ENCODE data around the gene KIF1A.
"Not testable (repeated sequence)": the region's sequence is repeated elsewhere in the genome, so short reads cannot be mapped to it uniquely, and the experiment has no call there.

The KIF1A gene

DNA sequence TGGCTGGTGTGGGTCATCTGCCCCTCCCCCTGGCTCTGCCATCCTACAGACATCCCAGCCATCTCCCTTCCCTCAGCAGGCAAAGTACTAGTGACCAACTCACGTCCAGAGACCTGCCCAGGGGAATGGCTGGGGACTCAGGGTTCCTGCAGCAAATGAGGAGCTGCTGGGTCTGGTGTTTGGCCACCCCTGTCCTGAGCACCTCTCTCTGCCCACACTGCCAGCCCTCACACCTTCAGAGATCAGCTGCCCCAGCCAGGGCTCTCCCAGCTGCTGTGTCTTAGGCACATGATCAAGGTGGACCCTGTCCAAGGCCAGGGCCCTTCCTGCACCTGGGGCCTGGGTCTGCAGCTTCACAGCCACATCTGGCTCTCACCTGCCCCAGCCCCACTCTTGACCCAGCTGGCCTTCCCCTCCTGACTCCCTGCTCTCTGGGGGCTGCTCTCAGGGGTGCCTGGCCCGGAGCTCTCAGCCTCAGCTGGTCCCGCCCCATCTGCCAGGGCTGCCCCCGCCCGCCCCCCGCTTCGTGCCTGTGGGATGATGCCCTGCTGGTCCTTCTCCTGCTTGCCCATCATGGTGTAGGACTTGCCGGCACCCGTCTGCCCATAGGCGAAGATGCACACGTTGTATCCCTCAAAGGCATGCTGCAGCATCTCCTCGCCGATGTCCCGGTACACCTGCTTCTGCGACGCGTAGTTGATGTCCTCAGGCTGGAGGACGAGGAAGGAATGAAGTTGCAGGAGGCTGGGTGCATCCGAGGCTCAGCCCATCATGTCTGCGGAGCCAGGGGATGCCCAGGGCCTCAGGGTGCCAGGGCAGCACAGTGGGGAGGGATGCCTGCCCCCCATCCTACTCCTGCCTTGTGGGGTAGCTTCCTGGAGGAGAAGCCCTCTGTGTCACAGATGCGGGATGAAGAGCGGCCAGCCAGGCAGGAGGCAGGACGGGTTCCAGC, 32.2 kb downstream of the KIF1A start:
- DNase-seq (ENCODE audit: low read depth in 3 of 3): no peak

DNA sequence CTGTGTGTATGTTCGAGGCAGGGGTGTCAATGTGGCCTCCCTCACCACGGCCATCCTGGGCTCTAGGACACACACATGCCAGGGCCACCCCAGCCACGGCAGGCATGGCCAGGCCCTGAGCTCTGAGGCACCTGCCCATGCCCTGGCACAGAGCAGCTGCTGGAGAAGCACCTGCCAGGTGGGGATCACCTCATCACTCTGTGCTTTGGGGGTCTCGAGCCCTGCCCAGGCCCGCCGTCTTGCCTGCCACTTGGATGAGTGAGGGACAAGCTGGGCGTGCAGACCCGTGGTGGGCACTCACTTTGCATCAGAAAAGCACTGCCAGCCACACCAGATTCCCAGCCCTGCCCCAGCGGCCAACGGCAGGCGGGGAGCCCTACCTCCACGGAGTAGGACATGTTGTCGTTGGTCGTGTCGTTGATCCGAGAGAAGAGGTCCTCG, 33.1 kb downstream of the KIF1A start:
- DNase-seq (ENCODE audit: low read depth in 3 of 3): no peak

DNA sequence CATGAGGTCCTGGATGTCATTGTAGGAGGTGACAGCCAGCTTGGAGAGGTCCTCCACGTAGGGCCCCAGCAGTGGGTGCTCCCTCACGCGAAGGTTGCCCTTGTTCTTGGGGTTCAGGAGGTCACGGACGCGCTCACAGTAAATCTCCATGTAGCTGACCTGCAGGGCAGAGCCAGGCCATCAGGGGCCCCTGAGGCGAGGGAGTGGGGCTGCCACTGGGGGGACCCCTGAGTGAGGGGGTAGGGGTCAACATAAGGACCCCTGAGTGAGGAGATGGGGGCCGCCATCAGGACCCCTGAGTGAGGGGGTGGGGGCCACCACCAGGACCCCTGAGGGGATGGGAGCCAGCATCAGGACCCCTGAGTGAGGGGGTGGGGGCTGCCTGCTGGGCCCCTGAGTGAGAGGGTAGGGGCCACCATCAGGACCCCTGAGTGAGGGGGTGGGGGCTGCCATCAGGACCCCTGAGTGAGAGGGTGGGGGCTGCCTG, 33.6 kb downstream of the KIF1A start:
- DNase-seq (ENCODE audit: low read depth in 3 of 3): no peak

DNA sequence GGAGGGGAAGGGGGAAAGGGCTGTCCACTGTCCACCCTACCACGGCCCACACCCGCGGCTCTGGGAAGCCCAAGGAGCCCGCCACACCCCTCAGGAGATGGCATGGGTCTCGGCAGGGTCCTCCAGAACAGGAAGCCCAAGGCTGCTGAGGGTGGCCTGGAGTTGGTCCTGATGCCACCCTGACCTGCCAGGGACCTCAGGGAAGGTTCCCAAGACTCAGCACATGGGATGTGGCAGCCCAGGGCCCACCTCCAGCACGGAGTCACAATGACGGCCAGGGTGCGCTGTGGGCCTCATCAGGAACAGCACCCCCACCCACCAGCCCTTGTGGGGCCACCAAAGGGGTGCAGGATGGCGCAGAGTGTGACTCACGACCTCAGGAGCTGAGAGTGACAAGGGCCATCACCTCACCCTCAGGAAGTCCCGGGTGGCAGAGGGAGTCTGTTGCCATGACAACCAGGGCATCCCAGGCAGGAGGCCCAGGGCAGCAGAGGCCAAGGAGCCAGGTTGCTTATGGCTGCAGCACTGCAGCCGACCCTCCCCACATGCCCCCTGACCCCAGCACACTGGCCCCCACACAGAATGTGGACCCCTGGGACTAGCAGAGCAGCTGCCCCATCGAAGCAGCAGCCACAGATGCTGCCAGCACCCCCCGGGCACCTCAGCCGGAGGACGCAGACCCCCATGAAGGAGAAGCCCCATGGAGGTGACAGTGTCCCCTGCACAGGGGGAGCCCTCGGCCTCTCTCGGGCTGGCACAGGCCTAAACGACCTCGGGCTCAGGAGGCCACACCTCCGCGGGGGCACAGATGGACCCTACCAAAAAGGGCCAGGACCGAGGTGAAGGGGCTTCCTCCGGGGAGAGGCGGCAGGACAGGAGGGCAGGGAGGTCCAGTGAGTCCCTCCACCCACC, 34.3 kb downstream of the KIF1A start:
- no peak for DNase-seq (ENCODE audit: low read depth in 3 of 3)

DNA sequence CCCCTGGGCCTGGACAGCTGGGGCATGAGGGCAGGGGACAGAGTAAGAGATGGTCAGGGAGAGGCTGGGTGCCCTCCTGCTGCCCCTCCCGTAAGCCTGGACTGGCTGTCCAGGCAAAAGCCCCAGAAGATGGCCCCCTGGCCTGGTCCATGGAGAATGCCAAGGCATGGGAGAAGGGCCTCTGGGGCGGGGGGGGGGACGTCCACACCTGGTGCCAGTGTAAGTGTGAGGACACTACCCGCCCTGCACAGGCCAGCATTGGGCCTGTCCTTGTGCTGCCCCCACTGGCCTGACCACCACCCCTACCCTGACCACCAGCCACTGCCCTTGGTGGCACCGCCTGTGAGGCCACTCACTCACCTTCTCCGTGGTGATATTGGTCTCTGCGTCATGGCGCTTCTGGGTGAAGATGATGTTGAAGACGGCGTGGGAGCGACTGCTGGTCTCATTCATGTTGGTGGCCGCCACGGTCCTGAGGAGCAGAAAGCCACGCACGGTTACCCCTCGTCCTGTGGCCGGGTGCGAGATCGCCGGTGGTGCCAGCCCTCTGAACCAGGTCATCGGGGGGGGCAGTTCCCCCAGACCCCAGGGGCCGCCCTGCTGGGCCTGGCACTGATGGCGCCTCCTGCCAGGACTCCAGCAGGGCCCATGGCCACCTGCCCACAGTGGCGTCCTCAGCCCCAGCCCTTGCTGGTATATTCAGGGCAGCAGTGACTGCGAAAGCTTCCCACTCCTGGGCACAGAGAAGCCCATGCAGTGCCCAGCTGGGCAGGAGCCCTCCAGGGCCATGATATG, 35.2 kb downstream of the KIF1A start:
- DNase-seq (ENCODE audit: low read depth in 3 of 3): no peak

DNA sequence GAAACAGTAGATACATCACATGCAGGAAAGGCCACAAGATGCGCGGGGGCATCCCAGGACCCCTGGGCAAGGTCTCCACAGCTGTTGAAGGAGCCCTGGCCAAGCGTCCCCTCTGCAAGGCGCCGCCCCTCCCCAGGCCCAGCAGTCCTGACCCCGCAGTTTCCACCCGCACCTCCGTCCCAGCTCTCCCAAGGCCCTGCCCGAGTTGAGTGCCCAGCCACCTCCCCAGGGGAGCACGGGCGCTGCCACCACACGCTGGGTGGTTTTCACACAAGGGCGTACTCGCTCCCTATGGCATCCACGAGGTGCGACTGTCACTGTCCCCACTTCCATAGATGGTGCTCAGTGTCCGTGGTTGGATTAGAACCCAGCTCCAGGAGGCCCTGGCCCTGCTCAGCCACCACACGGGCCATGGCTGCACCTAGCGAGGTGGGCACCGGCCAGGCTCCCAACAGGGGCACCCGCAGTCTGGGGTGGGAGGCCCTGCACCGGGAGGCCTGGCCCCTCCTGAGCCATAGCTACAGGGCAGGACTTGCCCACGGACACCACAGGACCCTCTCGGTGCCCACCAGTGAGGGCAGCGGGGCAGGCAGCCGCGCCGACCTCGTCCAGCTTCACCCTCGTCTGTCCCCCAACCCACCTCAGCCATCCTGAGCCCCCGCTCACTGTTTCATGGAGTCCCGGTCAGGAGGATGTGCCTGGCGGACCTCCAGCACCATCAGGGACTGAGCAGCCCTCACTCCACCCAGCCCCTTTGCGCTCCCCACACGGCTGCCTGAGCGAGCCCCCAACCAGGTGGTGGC, 36.0 kb downstream of the KIF1A start:
- DNase-seq (ENCODE audit: low read depth in 3 of 3): no peak

DNA sequence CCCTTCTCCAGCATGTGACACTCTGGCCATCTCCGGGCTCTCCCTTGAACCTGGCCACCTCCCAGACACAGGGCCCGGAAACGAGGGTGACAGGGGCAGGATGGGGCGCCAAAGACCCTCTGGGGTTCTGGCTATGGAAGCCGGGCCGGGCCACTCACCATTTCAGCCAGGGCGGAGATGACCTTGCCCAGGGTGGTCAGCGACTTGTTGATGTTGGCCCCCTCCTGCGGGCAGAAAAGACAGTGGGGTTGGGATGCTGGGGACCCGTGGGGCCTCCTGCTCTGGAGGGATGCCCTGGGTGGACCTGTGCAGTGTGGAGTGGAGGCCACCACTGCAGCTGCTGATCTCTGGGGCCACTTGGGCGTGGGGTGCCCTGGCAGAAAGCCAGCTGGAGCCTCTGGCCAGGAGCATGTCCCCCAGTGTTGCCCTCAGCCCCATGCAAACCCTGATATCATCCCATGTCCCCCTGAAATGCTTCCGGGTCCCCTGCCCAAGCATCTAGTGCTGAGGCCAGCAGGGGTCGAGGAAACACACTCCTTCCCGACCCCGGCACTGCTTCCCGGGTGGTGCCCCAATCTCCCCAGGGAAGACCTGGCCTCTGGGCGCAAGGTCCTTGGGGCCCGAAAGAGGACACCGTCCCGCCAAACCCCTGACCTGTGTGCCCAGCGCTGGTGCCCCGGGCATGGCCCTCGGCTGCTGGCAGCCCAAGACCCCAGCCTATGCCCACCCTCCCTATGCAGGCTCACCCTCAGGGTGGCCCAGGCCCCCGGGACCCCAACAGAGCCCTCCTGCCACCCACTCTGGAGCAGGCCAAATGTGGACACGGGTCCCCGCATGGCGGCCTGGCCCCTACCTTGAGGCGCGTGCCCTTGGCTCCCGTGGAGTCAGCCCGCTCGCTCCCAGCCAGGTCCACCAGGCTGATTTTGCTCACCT, 36.9 kb downstream of the KIF1A start:
- DNase-seq (ENCODE audit: low read depth in 3 of 3): no peak

DNA sequence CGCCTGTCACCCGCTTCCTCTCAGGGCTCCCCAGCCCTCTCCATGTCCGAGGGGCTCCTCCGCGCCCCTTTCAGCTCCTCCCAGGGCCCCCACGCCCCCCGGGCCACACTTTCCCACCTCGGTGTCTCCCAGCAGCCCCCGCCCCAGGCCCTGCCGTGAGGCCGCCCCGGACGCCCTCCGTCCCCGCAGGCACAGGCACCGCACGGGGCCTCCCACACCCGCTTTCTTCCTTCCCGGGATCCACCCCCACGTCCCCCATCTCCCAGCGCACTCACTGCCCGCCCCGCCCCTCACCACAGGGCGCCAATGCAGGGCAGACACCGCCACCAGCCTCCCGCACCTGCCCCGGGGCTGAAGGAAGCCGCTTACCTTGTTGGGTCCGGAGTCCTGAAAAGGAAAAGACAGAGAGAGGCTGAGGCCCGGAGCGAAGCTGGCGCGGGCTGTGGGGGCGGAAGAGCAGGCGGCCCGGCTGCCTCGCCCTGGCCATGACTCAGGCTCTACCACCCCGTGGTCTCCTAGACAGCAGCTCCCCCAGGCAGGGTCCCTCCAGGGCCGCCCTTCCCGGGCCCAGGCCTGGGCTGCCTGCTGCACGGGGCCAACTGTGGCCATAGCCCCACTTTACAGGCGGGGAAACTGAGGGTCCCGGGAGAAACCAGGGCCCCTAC, 37.7 kb downstream of the KIF1A start:
- no peak for DNase-seq (ENCODE audit: low read depth in 3 of 3)

DNA sequence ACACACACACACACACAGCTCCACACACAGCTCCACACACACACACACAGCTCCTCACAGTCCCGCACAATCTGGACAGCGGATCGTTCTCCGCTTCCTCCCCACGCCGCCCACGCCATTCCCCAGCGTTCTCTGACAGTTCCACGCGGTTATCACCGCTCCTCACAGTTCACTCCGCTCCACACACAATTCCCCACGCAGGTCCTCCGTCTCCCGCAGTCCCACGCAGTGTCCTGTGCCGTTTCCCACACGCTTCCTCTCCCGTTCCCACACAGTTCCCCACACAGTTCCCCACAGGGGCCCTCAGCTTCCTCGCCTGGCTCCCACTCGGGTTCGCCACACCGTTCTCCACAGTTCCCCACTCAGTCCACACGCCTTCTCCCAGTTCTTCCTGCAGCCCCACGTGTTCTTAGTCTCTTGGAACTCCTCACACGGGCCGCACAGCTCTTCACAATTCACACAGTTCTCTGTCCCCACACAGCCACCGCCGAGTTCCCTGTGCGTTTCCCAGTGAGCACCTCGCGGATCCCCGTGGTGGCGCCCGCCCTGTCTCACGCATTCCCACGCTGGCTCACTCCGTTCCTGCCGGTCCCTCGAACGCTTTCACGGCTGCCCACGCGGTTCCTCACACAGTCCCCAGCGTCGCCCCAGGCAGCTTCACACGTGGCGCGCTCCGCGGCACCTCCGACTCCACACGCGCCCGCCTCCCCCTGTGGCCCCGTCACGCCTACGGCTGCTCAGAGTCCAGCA, 38.4 kb downstream of the KIF1A start:
- no peak for DNase-seq (ENCODE audit: low read depth in 3 of 3)

DNA sequence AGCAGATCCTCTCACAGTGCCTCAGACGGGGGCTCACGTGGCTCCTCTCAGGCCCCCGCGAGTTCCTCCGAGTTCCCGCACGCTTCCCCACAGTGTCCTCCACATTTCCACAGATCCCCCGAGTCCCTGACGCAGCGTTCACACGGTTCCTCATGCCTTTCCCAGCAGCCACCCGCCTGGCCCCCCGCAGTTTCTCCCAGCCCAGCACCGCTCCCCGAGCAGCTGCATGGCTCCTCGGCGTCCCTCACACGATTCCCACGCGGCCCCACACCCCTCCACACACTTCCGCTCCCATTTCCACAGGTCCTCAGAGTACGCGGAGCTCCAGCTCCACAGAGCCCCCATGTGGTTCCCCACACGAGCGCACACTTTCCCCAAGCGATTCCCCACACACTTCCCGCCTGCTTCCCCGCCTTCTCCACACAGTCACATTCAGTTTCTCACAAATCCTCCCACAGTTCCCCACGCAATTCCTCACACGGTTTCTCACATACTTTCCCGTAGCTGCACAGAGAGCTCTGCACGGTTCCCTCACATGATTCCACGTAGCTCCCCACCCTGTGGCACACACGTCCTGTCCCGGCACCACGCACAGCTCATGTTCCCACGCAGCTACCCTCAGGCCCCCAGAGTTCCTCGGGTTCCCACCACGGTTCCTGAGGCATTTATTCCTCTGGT, 39.9 kb downstream of the KIF1A start:
- DNase-seq (ENCODE audit: low read depth in 3 of 3): no peak

DNA sequence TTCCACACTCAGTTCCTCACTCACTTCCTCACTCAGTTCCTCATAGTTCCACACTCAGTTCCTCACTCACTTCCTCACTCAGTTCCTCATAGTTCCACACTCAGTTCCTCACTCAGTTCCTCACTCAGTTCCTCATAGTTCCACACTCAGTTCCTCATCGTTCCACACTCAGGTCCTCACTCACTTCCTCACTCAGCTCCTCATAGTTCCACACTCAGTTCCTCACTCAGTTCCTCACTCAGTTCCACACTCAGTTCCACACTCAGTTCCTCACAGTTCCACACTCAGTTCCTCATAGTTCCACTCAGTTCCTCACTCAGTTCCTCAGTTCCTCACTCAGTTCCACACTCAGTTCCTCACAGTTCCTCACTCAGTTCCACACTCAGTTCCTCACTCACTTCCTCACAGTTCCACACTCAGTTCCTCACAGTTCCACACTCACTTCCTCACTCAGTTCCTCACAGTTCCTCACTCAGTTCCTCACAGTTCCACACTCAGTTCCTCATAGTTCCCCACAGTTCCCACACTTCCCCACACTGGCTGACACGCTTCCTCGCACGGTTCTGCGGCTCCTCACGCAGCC, 40.7 kb downstream of the KIF1A start:
- DNase-seq (ENCODE audit: low read depth in 3 of 3): not testable (repeated sequence)

DNA sequence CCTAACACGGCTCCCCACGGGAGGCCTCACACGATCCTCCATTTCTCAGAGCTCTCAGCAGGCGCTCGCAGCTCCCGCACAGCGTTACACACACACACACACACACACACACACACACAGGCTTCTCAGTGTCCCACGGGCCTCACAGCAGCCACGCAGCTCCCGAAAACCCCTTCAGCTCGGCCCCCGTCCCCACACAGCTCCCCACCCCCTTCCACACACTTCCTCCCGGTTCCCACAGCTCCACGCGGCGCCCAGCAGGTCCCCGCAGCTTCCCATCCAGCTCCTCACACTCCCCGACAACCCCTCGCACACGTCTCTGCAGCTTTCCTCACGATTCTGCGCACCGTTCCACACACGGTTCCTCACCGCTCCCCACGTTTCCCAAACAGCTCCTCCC, 41.6 kb downstream of the KIF1A start:
- no peak for DNase-seq (ENCODE audit: low read depth in 3 of 3)

DNA sequence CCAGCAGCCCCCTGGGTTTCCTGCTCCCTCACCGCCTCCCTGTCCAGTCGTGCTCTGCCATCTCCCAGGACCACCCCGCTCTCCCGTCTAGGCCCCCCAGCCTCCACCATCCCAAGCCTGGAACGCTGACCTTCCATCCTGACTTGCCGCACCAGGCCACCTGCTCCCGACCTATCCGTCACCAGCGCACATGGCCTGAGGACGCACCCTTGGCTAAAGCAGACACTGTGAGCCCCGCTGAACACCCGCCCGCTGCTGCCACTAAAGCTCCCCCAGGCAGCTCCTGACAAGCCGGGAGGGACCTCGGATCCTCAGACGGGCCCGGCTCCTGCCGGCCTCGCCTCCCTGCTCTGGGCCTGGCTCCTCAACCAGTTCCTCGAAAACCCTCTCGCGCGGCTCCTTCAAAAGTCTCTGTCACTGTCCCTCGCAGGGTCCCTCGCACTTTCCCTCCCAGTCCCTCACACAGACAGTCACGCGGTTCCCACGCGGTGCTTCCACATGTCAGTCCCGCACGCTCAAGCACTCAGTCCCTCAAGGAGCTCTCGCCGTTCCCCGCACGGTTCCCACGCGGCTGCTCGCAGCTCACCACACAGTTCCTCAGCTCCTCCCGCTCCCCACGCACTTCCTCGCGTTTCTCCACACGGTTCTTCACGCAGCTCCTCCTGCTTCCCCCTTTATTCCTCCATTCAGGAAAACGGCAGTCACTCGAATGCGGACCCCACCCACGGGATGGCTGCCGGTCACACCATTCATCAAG, 42.4 kb downstream of the KIF1A start:
- no peak for DNase-seq (ENCODE audit: low read depth in 3 of 3)

DNA sequence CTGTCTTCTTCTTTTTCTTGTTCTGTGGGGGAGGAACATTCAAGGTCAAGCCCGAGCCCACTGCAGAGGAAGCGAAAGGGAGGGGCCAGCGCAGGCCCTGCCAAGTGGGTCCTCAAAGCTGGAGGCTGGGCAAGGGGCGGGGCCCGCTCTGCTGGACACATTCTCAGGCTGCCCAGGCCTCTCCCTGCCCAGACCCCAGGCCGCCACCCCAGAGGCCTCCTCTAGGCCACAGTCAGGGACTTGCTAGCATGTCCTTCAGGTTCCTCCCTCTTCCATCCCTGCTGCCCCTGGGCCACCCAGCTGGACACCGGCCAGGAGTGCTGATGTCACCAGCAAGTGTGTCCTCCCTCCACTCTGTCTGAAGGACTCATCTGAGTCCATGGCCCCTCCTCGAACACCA, 44.1 kb downstream of the KIF1A start:
- no peak for DNase-seq (ENCODE audit: low read depth in 3 of 3)

DNA sequence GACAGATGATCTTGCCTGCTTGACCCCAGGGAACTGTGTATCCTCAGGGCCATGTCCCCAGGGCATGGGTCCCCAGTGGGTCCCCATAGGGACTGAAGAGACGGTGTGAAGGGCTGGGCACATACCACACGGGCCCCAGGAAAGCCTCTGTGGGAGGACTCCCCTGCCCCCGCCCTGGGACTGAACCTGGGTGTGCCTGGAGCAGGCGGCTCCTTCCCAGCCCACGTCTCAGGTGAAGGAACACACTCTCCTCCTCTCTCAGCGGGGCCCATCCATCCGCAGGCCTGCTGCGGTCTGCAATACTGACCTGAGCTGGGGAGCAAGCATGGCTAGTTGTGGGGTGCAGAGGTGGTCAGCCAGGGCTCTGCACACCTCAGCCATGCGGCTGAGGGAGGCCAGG, 45.2 kb downstream of the KIF1A start:
- DNase-seq (ENCODE audit: low read depth in 3 of 3): no peak

DNA sequence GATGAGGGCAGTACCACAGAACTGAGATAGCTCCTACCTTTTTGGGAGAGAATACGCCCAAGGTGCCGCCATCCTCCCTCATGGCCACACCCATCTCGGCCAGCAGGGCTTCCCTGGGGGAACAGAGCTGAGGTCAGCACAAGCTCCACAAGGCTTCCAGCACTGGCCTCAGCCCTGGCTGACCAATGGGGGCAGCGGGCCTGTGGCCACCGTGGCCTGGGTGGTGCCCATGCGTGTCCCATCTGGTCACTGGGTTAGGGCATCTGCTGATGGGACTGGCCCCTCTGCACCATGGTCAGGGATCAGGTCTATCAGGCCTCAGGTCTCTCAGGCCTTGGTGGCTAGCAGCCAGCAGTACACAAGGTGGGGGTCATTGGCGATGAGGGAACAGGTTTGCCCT, 50.9 kb downstream of the KIF1A start:
- no peak for DNase-seq (ENCODE audit: low read depth in 3 of 3)

DNA sequence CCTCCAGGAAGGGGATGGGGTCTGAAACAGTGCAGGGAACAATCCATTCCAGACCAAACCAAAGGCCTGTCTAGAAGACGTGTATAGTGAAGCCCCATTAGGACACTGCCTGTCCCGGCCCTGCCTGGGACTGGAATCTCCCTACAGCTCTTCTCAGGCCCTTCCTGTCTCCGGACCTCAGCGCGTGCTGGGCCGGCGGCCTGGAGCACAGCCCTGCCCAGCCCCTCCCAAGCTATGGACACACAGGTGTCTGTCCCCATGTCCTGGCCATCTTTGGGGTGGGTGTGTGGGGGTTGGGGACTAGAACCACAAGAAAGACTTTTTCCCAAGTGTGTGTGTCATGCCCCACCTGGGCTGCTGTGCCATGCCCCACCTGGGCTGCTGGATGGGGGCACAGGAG, 51.8 kb downstream of the KIF1A start:
- DNase-seq (ENCODE audit: low read depth in 3 of 3): no peak

Data from stimulated activated CD4-positive, alpha-beta T cell treated with anti-CD3 and anti-CD28 coated beads, TNF-alpha, amount 100 ng/mL, for 4 hours (primary cell).